NB4 (cell line): Measurements from ENCODE around the gene DOLPP1.

ENCODE experiments used
- MYC ChIP-seq: IDR thresholded peaks from 2 replicates; pipeline ENCODE4 v1.6.1; 2011; ENCODE audit warnings: low read depth, low read length
- POLR2A ChIP-seq: IDR thresholded peaks from 2 replicates; pipeline ENCODE4 v1.6.1; 2011; ENCODE audit warnings: mild to moderate bottlenecking; ENCODE audit not compliant: insufficient read length; ENCODE audit errors: extremely low read depth
- TF ChIP-seq, protein P1 (sequence below): IDR thresholded peaks from one replicate; pipeline ENCODE4 v1.5.1; 2012; ENCODE audit warnings: low read depth, low read length

- TF ChIP-seq POLR2A (no peak), MYC (no peak)
- TF ChIP-seq, protein P1, sequence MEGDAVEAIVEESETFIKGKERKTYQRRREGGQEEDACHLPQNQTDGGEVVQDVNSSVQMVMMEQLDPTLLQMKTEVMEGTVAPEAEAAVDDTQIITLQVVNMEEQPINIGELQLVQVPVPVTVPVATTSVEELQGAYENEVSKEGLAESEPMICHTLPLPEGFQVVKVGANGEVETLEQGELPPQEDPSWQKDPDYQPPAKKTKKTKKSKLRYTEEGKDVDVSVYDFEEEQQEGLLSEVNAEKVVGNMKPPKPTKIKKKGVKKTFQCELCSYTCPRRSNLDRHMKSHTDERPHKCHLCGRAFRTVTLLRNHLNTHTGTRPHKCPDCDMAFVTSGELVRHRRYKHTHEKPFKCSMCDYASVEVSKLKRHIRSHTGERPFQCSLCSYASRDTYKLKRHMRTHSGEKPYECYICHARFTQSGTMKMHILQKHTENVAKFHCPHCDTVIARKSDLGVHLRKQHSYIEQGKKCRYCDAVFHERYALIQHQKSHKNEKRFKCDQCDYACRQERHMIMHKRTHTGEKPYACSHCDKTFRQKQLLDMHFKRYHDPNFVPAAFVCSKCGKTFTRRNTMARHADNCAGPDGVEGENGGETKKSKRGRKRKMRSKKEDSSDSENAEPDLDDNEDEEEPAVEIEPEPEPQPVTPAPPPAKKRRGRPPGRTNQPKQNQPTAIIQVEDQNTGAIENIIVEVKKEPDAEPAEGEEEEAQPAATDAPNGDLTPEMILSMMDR: no peak
Observed at GRCh38 chr9:129052592-129052991, 28.3 kb upstream of the DOLPP1 start.
